ENCODE data around the gene NUTM2A. TPM values are rescaled to one million over a fixed set of nuclear protein-coding genes. Genes with fewer than 3 reads are reported as not detected.
"Not testable (repeated sequence)": the region's sequence is repeated elsewhere in the genome, so short reads cannot be mapped to it uniquely, and the experiment has no call there.

NUTM2A gene, protein sequence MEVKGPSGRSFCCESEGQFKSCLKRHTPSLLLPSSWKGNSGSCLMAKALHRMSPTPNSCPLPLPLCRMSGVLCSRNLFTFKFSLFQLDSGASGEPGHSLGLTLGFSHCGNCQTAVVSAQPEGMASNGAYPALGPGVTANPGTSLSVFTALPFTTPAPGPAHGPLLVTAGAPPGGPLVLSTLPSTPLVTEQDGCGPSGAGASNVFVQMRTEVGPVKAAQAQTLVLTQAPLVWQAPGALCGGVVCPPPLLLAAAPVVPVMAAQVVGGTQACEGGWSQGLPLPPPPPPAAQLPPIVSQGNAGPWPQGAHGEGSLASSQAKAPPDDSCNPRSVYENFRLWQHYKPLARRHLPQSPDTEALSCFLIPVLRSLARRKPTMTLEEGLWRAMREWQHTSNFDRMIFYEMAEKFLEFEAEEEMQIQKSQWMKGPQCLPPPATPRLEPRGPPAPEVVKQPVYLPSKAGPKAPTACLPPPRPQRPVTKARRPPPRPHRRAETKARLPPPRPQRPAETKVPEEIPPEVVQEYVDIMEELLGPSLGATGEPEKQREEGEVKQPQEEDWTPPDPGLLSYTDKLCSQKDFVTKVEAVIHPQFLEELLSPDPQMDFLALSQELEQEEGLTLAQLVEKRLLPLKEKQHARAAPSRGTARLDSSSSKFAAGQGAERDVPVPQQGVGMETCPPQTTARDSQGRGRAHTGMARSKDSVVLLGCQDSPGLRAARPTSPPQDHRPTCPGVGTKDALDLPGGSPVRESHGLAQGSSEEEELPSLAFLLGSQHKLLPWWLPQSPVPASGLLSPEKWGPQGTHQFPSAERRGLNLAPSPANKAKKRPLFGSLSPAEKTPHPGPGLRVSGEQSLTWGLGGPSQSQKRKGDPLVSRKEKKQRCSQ
- total RNA-seq, result 1.6 TPM

GRCh38 chr10:87225148-87225547, at the start of gene NUTM2A:
Gene NUTM2A, plus strand, starts transcription at chr10:87225448. Its CDS starts 383 bp downstream, at chr10:87225831.
- FAIRE-seq, result not testable (repeated sequence)

GRCh38 chr10:87177587-87177986, 47.7 kb upstream of the NUTM2A start:
- FAIRE-seq, result not testable (repeated sequence)

More at GRCh38 chr10:87225148-87225547, at the start of gene NUTM2A:
- DNase-seq (ENCODE audit: low spot score in 2 of 2), result not testable (repeated sequence)

DNA sequence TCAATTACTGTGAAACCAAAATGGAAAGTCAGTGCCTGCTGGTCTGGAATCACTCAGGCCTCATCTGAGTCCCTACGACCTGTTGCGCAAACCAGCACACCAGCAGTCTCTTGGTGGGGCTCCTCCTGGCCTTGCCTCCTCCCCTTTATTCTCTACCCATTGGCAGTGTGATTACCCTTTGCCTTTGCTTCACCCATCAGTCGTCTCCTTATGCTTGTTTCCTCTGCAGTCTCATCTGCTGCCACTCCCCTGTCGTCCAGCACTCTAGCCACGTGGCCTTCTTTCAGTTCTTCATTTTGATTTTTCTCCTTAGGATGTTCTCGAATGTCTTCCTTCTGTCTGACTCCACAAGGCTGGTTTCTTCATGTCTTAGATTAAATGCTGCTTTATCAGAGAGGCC, 40.8 kb upstream of the NUTM2A start:
- not testable (repeated sequence) for DNase-seq (ENCODE audit: low spot score in 2 of 2)

More at GRCh38 chr10:87177587-87177986, 47.7 kb upstream of the NUTM2A start:
- not testable (repeated sequence) for DNase-seq (ENCODE audit: low spot score in 2 of 2)

GRCh38 chr10:87186016-87186415, 39.2 kb upstream of the NUTM2A start:
- not testable (repeated sequence) for FAIRE-seq; DNase-seq (ENCODE audit: low spot score in 2 of 2)

More for the DNA sequence above, 40.8 kb upstream of the NUTM2A start:
- not testable (repeated sequence) for FAIRE-seq

DNA sequence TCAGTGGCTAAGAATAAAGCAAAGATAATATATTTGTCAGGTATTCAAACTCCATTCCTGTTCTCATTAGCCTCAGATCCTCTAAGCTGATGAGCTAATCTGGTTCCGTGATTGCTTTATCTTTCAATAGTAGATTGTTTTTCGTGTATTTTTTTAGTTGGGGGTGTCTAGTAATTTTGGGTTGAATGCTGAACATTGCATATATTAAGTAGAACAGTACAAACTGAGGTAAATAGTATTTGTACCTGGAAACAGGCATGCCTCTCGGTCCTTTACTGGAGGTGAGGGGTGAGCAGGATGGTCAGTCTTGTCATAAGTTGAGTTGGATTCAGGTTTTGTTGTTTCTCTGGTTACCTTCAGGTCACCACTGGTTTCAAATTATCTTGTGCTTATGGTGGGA, 37.7 kb upstream of the NUTM2A start:
- FAIRE-seq; DNase-seq (ENCODE audit: low spot score in 2 of 2): not testable (repeated sequence)

- DNase-seq (ENCODE audit: low spot score in 2 of 2); FAIRE-seq: not testable (repeated sequence)
These were observed 33.4 kb upstream of the NUTM2A start for GRCh38 chr10:87191841-87192240.

- DNase-seq (ENCODE audit: low spot score in 2 of 2); FAIRE-seq: not testable (repeated sequence)
These were observed 24.3 kb upstream of the NUTM2A start for GRCh38 chr10:87200924-87201323.

GRCh38 chr10:87204801-87205200, 20.4 kb upstream of the NUTM2A start:
- DNase-seq (ENCODE audit: low spot score in 2 of 2); FAIRE-seq: not testable (repeated sequence)

GRCh38 chr10:87206922-87207321, 18.3 kb upstream of the NUTM2A start:
- DNase-seq (ENCODE audit: low spot score in 2 of 2); FAIRE-seq: not testable (repeated sequence)

- FAIRE-seq, result peak; percentile 73
- DNase-seq (ENCODE audit: low spot score in 2 of 2), result not testable (repeated sequence)
These were observed 14.9 kb upstream of the NUTM2A start for GRCh38 chr10:87210309-87210708.

GRCh38 chr10:87211848-87212247, 13.4 kb upstream of the NUTM2A start:
- not testable (repeated sequence) for FAIRE-seq; DNase-seq (ENCODE audit: low spot score in 2 of 2)

DNA sequence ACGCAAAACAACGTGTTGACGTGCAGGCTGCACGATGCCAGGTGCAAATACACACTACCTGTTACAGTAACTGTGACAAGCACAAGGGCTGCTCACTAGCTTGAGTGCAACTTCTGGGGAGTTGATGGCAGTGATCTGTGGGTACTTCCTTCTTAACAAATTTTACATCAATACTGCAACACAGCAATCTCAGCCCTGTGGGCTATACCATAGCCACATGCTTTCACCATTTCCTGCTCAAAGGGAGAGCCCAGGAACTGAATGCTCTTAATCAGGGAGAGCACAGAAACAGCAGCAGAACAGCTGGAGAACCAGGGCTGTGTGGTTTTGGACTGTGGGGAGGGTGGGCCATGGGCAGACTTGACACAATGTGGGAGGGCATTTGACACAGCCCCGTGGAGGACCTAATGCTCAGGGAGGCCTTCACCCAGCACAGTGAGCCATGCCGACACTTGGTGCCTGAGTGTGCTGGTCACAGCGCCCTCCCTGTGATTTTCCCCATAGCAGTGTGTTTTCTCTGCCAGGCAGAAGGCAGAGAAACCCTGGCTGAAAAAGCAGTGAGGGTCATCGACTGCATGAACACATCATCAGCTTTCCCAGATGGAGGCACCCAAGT, 12.0 kb upstream of the NUTM2A start:
- not testable (repeated sequence) for DNase-seq (ENCODE audit: low spot score in 2 of 2); FAIRE-seq

DNA sequence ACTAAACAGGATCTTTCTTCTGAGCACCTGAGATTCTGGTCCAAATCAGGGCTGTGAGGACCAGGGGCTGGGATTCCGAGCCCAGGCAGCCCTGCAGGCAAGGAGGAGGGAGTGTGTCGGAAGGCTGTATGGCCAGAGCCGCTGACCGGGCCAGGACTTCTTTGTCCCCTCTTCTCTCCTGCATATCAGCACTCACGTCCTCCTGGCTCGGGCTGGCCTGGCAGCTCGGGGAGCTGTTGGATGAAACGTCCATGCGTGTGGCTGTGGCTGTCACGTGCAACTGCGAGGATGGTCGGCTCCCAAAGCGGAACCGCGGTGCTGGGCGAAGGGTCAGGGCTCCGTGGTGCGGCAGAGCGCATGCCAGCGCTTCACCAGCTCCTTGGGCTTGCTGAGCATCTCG, 11.4 kb upstream of the NUTM2A start:
- FAIRE-seq; DNase-seq (ENCODE audit: low spot score in 2 of 2): not testable (repeated sequence)

DNA sequence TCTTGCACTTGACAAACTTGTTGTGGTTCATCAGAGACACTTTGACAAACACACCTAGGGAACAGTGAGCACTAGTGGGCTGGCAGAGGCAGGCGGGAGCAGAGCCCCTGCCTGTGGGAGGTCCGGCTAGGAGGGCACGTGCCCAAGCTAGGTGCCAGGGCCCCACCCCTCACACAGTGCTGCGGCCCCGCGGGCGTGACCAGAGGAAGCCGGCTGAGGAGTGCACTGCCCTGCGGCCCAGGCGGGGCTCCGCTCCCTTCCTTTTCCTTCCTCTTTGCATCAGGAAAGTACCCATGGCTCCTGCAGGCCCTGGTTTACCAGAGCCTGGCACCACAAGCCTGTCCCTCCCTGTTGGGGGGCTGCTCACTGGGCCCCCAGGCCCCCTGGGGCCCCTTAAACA, 9.1 kb upstream of the NUTM2A start:
- not testable (repeated sequence) for DNase-seq (ENCODE audit: low spot score in 2 of 2); FAIRE-seq

- FAIRE-seq; DNase-seq (ENCODE audit: low spot score in 2 of 2): not testable (repeated sequence)
These were observed 5.9 kb upstream of the NUTM2A start for GRCh38 chr10:87219370-87219769.

DNA sequence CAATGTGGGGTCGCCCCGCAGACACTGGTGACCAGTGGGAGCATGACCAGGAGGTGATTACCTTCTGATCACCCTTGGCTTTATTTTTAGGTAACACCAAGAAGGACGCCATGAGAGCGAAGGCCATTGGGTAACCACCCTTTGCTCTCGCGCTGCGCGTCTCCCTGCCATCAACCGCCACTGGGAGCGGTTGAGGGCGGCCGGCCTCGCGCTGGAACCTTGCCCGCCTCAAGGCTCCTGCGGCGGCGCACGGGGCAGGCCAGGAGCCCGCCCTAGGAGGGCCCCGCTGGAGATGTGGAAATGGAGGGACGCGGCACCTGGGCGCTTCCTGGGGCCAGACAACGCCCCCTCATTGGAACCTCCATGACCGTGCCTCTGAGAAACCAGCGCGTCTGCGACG, 2.5 kb upstream of the NUTM2A start:
- DNase-seq (ENCODE audit: low spot score in 2 of 2); FAIRE-seq: not testable (repeated sequence)

GRCh38 chr10:87228247-87228646, 3.0 kb downstream of the NUTM2A start:
- not testable (repeated sequence) for FAIRE-seq; DNase-seq (ENCODE audit: low spot score in 2 of 2)

DNA sequence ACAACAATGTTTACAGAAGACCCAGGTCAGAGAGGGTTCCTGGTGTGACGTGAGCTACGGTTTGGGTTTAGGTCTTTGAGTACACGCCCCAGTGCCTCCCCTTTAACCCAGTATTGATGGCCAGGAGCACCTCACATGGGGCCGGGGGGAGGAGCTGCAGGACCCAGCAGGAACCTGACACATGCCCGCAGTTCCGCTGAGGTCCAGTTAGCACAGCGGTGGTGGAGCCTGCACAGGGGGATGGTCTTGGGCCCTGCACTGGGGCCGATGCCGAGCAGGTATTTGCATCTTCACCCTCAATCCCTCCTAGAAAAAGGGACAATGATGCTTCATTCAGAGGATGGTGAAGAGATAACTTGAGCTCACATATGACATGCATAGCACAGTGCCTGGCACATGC, 4.0 kb downstream of the NUTM2A start:
- FAIRE-seq, result not testable (repeated sequence)

GRCh38 chr10:87234854-87235253, 9.6 kb downstream of the NUTM2A start:
- not testable (repeated sequence) for FAIRE-seq; DNase-seq (ENCODE audit: low spot score in 2 of 2)

More for the DNA sequence above, 4.0 kb downstream of the NUTM2A start:
- DNase-seq (ENCODE audit: low spot score in 2 of 2), result not testable (repeated sequence)

GRCh38 chr10:87237244-87237643, 12.0 kb downstream of the NUTM2A start:
- FAIRE-seq; DNase-seq (ENCODE audit: low spot score in 2 of 2): not testable (repeated sequence)

Data from frontal cortex (tissue), 4 donors.